Activated CD4-positive, alpha-beta T cell treated with anti-CD3 and anti-CD28 coated beads for 36 hours (primary cell): ENCODE measurements around the gene CAMTA1. TPM values are rescaled to one million over a fixed set of nuclear protein-coding genes. Genes with fewer than 3 reads are reported as not detected.
A peak's percentile ranks its signal among the peaks of the same experiment; 100 is the strongest.

Source experiments
- ATAC-seq: fragments of 200-7000 bp; cut with Tn5 transposase; one replicate; pipeline ENCODE4 v1.10.0; 2021; ENCODE audit warnings: mild to moderate bottlenecking, moderate library complexity
- CTCF ChIA-PET: fragments of 350-600 bp; sonication (Branson Sonifier 250); formaldehyde crosslinking; loops from one replicate; lab custom pipeline; 2021; ENCODE audit warnings: antibody characterized with exemption; lab: Charles Lee
- POLR2A ChIA-PET: fragments of 350-600 bp; sonication (Branson Sonifier 250); formaldehyde crosslinking; loops from one replicate; lab custom pipeline; 2021; ENCODE audit warnings: antibody characterized with exemption, inconsistent platforms; lab: Charles Lee
- DNase-seq: peaks from one replicate; pipeline ENCODE4 v3.0.0-alpha.2; 2020
- H3K27ac Mint-ChIP-seq: one replicate; pipeline ENCODE4 v1.8.0; 2021; ENCODE audit warnings: mixed read lengths
- H3K27me3 Mint-ChIP-seq: one replicate; pipeline ENCODE4 v1.8.0; 2021; ENCODE audit warnings: mixed read lengths
- H3K36me3 Mint-ChIP-seq: one replicate; pipeline ENCODE4 v1.8.0; 2021; ENCODE audit warnings: low read depth, mixed read lengths
- H3K4me1 Mint-ChIP-seq: one replicate; pipeline ENCODE4 v1.8.0; 2021; ENCODE audit warnings: mixed read lengths
- H3K4me3 Mint-ChIP-seq: one replicate; pipeline ENCODE4 v1.8.0; 2021; ENCODE audit warnings: mild to moderate bottlenecking, moderate library complexity, mixed read lengths
- H3K9me3 Mint-ChIP-seq: one replicate; pipeline ENCODE4 v1.8.0; 2021; ENCODE audit warnings: low read depth, mixed read lengths
- intact Hi-C, 2 experiments: fragments of 100-400 bp; cut with DNase I in 1 of 2; cut with micrococcal nuclease in 1 of 2; formaldehyde crosslinking; loops; one replicate each; pipeline versions ENCODE4 v1.14.2 to v1.15.1; 2022 to 2024; cut with DNase I, micrococcal nuclease
- total RNA-seq, 2 experiments: library from RNA; stranded (reverse); gene quantifications; one replicate each; pipeline ENCODE4 v1.2.3, GENCODE V29; 2021

Gene CAMTA1
- total RNA-seq, 2 experiments from 2014 or later, result 62.3 to 76.7 TPM

GRCh38 chr1:6779089-6779805 lies 6.0 kb upstream of the CAMTA1 start:
- Mint-ChIP-seq H3K4me3 (no peak overlapping the region), H3K4me1 (peaks cover 14% of the 10 kb centered on the region), H3K9me3 (no peaks in the 10 kb centered on the region), H3K27me3 (peaks cover 10% of the 10 kb centered on the region), H3K27ac (no peak overlapping the region), H3K36me3 (no peaks in the 10 kb centered on the region)
- peak; percentile 27 for ATAC-seq
- ChIA-PET POLR2A (no interaction called here), CTCF (interaction anchor here (0.7 to 0.9 kb wide), 2 partner anchors 32 to 184 kb away, joined by 3 to 4 read pairs; no protein-coding TSS in a partner anchor)
- no peak for DNase-seq
- intact Hi-C loops, result no loop called here

DNA sequence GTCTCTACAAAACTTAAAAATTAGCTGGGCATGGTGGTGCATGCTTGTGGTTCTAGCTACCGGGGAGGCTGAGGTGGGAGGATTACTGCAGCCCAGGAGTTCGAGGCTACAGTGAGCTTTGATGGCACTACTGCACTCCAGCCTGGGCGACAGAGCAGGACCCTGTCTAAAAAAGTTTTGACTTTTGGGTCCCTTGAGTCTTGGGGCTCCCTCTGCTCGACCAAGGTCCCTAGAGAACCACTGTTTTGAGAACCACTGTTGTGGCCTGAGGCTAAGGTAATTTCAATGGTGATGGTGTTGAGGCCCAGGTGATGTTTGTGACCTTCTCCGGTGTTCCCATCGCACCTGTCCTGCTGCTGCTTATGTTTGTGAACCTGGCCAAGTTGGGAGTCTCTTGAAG lies 3.1 kb upstream of the CAMTA1 start:
- H3K9me3 Mint-ChIP-seq, result no peaks in the 10 kb centered on the region
- POLR2A ChIA-PET, result no interaction called here
- DNase-seq (no peak), ATAC-seq (no peak)
- H3K27me3 Mint-ChIP-seq, result peaks cover 2% of the 10 kb centered on the region
- no peak overlapping the region for H3K27ac Mint-ChIP-seq
- H3K4me1 Mint-ChIP-seq, result peaks cover 23% of the 10 kb centered on the region
- intact Hi-C loops, result loop anchor here (10.0 kb wide), 5 partner anchors 317 to 1163 kb away; partner anchors contain the start of genes ICMT (in 1 of the 2), TNFRSF25 (in 1 of the 2) and TNFRSF9 (in 1 of the 2)
- CTCF ChIA-PET, result interaction anchor here (0.6 to 1.2 kb wide), 4 partner anchors 17 to 1352 kb away, joined by 3 to 5 read pairs (median 4); no protein-coding TSS in a partner anchor
- no peak overlapping the region for H3K4me3 Mint-ChIP-seq
- peaks cover under 1% of the 10 kb centered on the region for H3K36me3 Mint-ChIP-seq

DNA sequence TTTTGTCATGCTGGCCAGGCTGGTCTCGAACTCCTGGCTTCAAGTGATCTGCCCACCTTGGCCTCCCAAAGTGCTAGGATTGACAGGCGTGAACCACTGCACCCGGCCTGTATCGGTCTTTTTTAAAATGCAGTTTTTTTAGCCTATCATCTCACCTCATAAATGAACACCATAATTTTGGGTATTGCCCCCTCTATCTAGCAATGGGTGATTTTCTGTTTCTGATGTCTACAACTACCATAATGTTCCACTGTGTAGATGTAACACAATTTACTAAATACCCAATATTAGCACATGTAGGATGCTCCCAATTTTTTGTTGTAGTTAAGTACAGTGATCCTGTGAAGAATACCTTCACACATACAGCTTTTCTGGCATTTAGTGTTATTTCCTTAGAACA lies 2.0 kb upstream of the CAMTA1 start:
- POLR2A ChIA-PET, result no interaction called here
- H3K36me3 Mint-ChIP-seq, result peaks cover 7% of the 10 kb centered on the region
- intact Hi-C loops, result loop anchor here (10.0 kb wide), 5 partner anchors 318 to 1162 kb away; partner anchors contain the start of genes ICMT (in 1 of the 2), TNFRSF25 (in 1 of the 2) and TNFRSF9 (in 1 of the 2)
- DNase-seq (no peak), ATAC-seq (no peak)
- peak overlapping the region; percentile 75 for H3K4me3 Mint-ChIP-seq
- no peaks in the 10 kb centered on the region for H3K9me3 Mint-ChIP-seq
- H3K27me3 Mint-ChIP-seq, result no peaks in the 10 kb centered on the region
- H3K27ac Mint-ChIP-seq, result no peak overlapping the region
- CTCF ChIA-PET, result interaction anchor here (0.6 kb wide), 1 partner anchor 292 kb away, joined by 3 read pairs; no protein-coding TSS in a partner anchor
- peaks cover 33% of the 10 kb centered on the region for H3K4me1 Mint-ChIP-seq

- H3K4me1 Mint-ChIP-seq, result peaks cover 40% of the 10 kb centered on the region
- H3K9me3 Mint-ChIP-seq, result no peaks in the 10 kb centered on the region
- no peaks in the 10 kb centered on the region for H3K27me3 Mint-ChIP-seq
- DNase-seq (no peak), ATAC-seq (no peak)
- peak overlapping the region; percentile 75 for H3K4me3 Mint-ChIP-seq
- intact Hi-C loops, result loop anchor here (1.0 to 10.0 kb wide), 13 partner anchors 41 to 1177 kb away; partner anchors contain the start of genes DNAJC11 (in 1 of the 2), ICMT (in 1 of the 2), KLHL21 (in 1 of the 2) and PARK7 (in 1 of the 2)
- CTCF ChIA-PET, result no interaction called here
- peak overlapping the region; percentile 78 for H3K27ac Mint-ChIP-seq
- peaks cover 7% of the 10 kb centered on the region for H3K36me3 Mint-ChIP-seq
- POLR2A ChIA-PET, result interaction anchor here (0.6 to 1.8 kb wide), 5 partner anchors 16 to 203 kb away, joined by 3 to 9 read pairs (median 4); no protein-coding TSS in a partner anchor
Measured at GRCh38 chr1:6783936-6784559, 1.2 kb upstream of the CAMTA1 start.

DNA sequence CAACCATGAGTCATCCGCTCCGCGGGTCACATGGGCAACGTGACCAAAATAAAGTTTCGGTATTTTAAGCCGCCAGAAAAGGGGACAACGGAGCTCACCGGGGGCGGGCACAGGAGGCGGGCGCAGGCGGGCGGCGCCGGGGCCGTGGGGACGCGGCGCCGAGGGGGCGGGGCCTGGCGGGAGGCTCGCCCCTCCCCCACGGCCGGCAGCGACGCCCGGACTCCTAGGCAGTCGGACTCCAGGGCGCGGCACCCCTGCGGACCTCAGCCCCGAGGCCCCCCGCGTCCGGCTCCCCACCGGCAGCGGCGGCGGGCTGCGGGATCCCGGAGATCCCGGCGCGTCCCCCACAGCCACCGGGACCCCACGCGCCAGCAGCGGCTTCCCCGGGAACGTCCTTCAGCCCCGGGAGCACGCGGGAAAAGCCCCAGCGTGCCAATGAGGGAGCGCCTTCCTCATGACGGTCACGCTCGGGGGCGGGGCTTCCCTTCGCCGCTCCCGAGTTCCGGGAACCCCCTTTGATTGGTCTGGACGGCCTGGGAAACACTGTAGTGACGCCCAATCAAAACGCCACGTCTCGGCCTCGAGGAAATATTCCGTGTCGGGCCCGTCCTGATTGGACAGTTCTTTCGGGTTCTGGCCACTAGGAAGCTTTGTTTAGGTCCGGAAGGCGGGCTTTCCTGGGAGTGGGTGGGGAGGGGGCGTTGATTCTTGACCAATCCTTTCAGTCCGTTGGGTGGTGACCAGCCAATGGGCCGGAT lies 515 bp upstream of the CAMTA1 start:
- Mint-ChIP-seq H3K9me3 (no peaks in the 10 kb centered on the region), H3K27ac (peak overlapping the region; percentile 78), H3K27me3 (no peaks in the 10 kb centered on the region), H3K4me1 (peaks cover 42% of the 10 kb centered on the region), H3K4me3 (peak overlapping the region; percentile 75), H3K36me3 (peaks cover 7% of the 10 kb centered on the region)
- peak; percentile 88 for ATAC-seq
- intact Hi-C loops, result loop anchor here (1.0 to 10.0 kb wide), 24 partner anchors 41 to 1176 kb away; partner anchors contain the start of genes DNAJC11 (in 2 of the 2), KLHL21 (in 2 of the 2), ACOT7 (in 1 of the 2) and ICMT (in 1 of the 2)
- CTCF ChIA-PET, result interaction anchor here (0.5 to 1.6 kb wide), 4 partner anchors 65 to 285 kb away, joined by 3 to 4 read pairs (median 3); no protein-coding TSS in a partner anchor
- POLR2A ChIA-PET, result interaction anchor here (0.5 to 1.8 kb wide), 7 partner anchors 15 to 203 kb away, joined by 3 to 9 read pairs (median 4); partner anchors contain the start of gene DNAJC11
- DNase-seq, result peak; percentile 99

DNA sequence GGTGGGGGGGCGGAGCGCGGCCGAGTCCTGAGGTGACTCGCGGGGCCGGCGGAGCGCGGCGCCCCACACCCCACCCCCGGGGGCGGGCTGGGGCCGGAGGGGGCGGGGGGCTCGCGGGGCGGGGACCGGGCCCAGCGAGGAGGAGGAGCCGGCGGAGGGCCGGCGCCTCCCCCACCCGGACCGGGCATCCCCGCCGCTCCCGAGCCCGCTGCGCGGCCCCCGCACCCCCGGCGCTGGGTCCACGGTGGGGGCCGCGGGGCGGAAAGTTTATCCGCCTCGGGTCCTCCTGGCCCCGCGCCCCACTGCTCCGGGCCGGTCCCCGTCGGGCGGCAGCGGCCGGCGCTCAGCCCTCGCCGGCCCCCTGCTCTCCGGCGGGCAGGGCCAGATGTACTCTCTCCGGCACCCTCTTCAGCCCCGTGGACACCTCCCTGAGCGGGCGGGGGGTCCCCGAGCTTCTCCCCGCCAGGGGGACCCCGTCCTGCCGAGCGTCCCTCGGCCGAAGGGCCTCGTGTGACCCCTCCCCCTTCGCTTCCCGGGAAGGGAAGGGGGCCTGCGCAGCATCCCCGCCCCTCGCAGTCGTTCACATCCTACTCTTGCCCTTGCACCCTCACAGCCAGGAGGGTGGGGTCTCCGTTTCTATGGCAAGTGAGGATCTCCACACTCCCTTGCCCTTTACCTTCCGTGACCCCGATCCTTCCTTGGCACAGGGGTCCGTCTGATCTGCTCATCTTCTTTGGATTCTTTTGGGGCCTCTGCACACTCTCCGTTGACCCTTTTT lies 663 bp downstream of the CAMTA1 start:
- Mint-ChIP-seq H3K27ac (peak overlapping the region; percentile 94), H3K27me3 (no peaks in the 10 kb centered on the region), H3K9me3 (no peaks in the 10 kb centered on the region), H3K36me3 (peaks cover 7% of the 10 kb centered on the region), H3K4me3 (peak overlapping the region; percentile 87), H3K4me1 (peaks cover 49% of the 10 kb centered on the region)
- intact Hi-C loops, result loop anchor here (1.0 to 10.0 kb wide), 21 partner anchors 43 to 1175 kb away; partner anchors contain the start of genes KLHL21 (in 2 of the 2), ACOT7 (in 1 of the 2), DNAJC11 (in 1 of the 2) and ICMT (in 1 of the 2)
- POLR2A ChIA-PET, result interaction anchor here (1.1 to 1.8 kb wide), 2 partner anchors 14 to 85 kb away, joined by 3 to 9 read pairs; partner anchors contain the start of gene DNAJC11
- DNase-seq (peak; percentile 64), ATAC-seq (no peak)
- CTCF ChIA-PET, result interaction anchor here (0.7 to 1.6 kb wide), 2 partner anchors 12 to 66 kb away, joined by 3 read pairs; no protein-coding TSS in a partner anchor

- POLR2A ChIA-PET, result interaction anchor here (1.0 kb wide), 1 partner anchor 13 kb away, joined by 3 read pairs; no protein-coding TSS in a partner anchor
- no peaks in the 10 kb centered on the region for H3K9me3 Mint-ChIP-seq
Measured at GRCh38 chr1:6788946-6789345, 3.7 kb downstream of the CAMTA1 start.

GRCh38 chr1:6790146-6790545 lies 4.9 kb downstream of the CAMTA1 start:
- POLR2A ChIA-PET, result no interaction called here
- no peaks in the 10 kb centered on the region for H3K27me3 Mint-ChIP-seq
- H3K9me3 Mint-ChIP-seq, result no peaks in the 10 kb centered on the region
- CTCF ChIA-PET, result interaction anchor here (0.7 kb wide), 1 partner anchor 285 kb away, joined by 3 read pairs; no protein-coding TSS in a partner anchor
- H3K27ac Mint-ChIP-seq, result no peak overlapping the region
- ATAC-seq (no peak), DNase-seq (no peak)
- peaks cover 49% of the 10 kb centered on the region for H3K4me1 Mint-ChIP-seq
- intact Hi-C loops, result loop anchor here in 1 of 2 experiments (5.0 kb wide), 1 partner anchor 282 kb away; no protein-coding TSS in a partner anchor
- H3K36me3 Mint-ChIP-seq, result peaks cover 9% of the 10 kb centered on the region
- H3K4me3 Mint-ChIP-seq, result no peak overlapping the region

More at GRCh38 chr1:6788946-6789345, 3.7 kb downstream of the CAMTA1 start:
- H3K4me1 Mint-ChIP-seq, result peaks cover 48% of the 10 kb centered on the region
- no peaks in the 10 kb centered on the region for H3K27me3 Mint-ChIP-seq
- H3K27ac Mint-ChIP-seq, result peak overlapping the region; percentile 28
- intact Hi-C loops, result loop anchor here (5.0 to 10.0 kb wide), 7 partner anchors 87 to 1156 kb away; partner anchors contain the start of genes DNAJC11 (in 1 of the 2), ICMT (in 1 of the 2), NOL9 (in 1 of the 2) and TNFRSF25 (in 1 of the 2)
- ATAC-seq, result no peak
- CTCF ChIA-PET, result interaction anchor here (0.5 to 1.2 kb wide), 2 partner anchors 17 to 388 kb away, joined by 3 to 4 read pairs; no protein-coding TSS in a partner anchor
- no peak for DNase-seq
- no peak overlapping the region for H3K4me3 Mint-ChIP-seq
- H3K36me3 Mint-ChIP-seq, result peaks cover 9% of the 10 kb centered on the region

DNA sequence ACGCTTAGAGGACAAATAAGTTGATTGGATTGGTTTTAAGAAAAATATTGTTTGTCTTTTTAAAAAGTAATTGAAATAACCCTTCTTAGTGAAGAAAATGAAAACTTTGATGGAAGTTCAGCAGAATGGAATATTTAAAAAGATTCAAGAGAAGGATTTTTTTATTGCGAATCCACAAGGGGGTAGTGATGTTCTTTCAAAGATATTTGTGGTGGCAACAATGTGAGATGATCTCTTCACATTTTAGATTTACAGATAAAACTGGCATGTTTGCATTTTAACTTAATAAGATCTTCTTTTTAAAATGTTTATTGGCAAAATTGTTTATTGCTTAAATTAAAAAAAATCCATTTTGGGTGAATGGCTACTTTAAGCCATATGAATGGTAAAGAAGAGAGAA lies 8.9 kb downstream of the CAMTA1 start:
- Mint-ChIP-seq H3K27me3 (no peaks in the 10 kb centered on the region), H3K27ac (no peak overlapping the region), H3K4me1 (peaks cover 27% of the 10 kb centered on the region), H3K4me3 (no peak overlapping the region), H3K9me3 (no peaks in the 10 kb centered on the region), H3K36me3 (peaks cover 5% of the 10 kb centered on the region)
- intact Hi-C loops, result loop anchor here (1.0 to 5.0 kb wide), 5 partner anchors 95 to 414 kb away; no protein-coding TSS in a partner anchor
- DNase-seq, result no peak
- ATAC-seq, result no peak
- ChIA-PET CTCF (interaction anchor here (0.9 to 1.0 kb wide), 2 partner anchors 60 to 97 kb away, joined by 3 read pairs; no protein-coding TSS in a partner anchor), POLR2A (no interaction called here)
